ENCODE data around the gene CD59.

DNA sequence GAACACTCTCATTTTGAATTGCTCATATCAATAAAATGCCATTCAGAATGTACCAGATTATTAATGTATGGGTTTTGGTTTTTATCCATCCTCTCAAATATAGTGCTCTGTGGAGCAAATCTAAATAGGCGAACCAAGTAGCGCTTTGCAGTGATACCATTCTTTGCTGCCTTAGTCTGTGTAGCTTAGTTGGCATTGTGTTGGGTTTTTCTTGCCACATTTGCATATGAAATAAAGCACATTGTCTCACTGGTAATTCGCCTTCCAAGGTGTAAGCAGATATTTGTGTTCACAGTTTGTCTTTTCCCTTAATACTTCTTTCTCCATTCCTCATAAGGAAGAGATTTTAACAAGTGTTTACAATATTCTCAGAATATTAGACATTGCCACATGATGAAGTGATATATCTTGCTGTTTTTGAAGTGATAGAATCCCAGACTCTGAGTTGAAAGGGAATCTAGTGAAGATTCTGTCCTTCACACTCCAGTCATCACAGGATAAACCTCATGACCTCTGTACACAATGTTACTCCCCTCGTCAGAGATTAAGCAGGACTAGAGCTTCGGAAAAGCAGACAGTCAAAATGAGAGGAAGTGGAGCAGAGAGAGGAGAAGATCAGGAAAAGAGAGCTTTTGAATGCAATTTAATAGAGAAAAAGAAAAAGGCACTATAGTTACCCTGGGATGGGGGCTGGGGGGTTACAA, 52.1 kb downstream of the CD59 start:
- TF ChIP-seq RCOR1 (conservative IDR thresholded peaks at IDR 0.05; ENCODE audit: low read depth, low read length) (no peak), USF1 (IDR thresholded peaks at IDR 0.05; ENCODE audit: borderline replicate concordance, extremely low read length, insufficient read depth, low read depth, low read length) (no peak), EZH2 (IDR thresholded peaks at IDR 0.05; ENCODE audit: borderline replicate concordance, control insufficient read depth, low read depth, low read length) (no peak), ZBED1 (IDR thresholded peaks at IDR 0.05; ENCODE audit: borderline replicate concordance) (no peak), ZNF384 (IDR thresholded peaks at IDR 0.05; ENCODE audit: borderline replicate concordance, low read depth, low read length) (no peak), POLR2AphosphoS5 (IDR thresholded peaks at IDR 0.05; ENCODE audit: low read length) (no peak), ZNF217 (IDR thresholded peaks at IDR 0.05) (no peak), ZZZ3 (IDR thresholded peaks at IDR 0.05; ENCODE audit: control insufficient read depth, insufficient read length, low read depth) (no peak)
